Fibroblast of lung (primary cell): ENCODE data around the gene MYL6. TPM values are rescaled to one million over a fixed set of nuclear protein-coding genes. Genes with fewer than 3 reads are reported as not detected.

Experiments
- DNase-seq, 2 donors: peaks; one replicate each; pipeline versions ENCODE4 v3.0.0 to v3.0.0-alpha.2; 2010; ENCODE audit warnings: low read depth in 2 of 2
- H2AFZ ChIP-seq: 2 replicates; pipeline ENCODE4 v1.5.1; 2012; ENCODE audit warnings: low read length, control low read depth, inconsistent platforms
- H3K27ac ChIP-seq: 2 replicates; pipeline ENCODE4 v1.5.1; 2011; ENCODE audit warnings: low read length, control low read depth; ENCODE audit not compliant: insufficient read depth
- H3K27me3 ChIP-seq: 2 replicates; pipeline ENCODE4 v1.5.1; 2011; ENCODE audit warnings: mild to moderate bottlenecking, low read length; ENCODE audit not compliant: control insufficient read depth, insufficient read depth
- H3K36me3 ChIP-seq: 2 replicates; pipeline ENCODE4 v1.5.1; 2011; ENCODE audit warnings: low read length; ENCODE audit not compliant: control insufficient read depth, insufficient read depth
- H3K4me1 ChIP-seq: 2 replicates; pipeline ENCODE4 v1.5.1; 2011; ENCODE audit warnings: low read length; ENCODE audit not compliant: control insufficient read depth, insufficient read depth; ENCODE audit errors: extremely low read depth
- H3K4me2 ChIP-seq: 2 replicates; pipeline ENCODE4 v1.5.1; 2011; ENCODE audit warnings: low read length, control low read depth; ENCODE audit not compliant: insufficient read depth; ENCODE audit errors: extremely low read depth
- H3K4me3 ChIP-seq, 4 experiments: fragments of 200-600 bp in 1 of 4; sonication (generic) in 1 of 4; replicated peaks in 1 of 4; 2 replicates each; pipeline ENCODE4 v1.5.1; 2011 to 2016; ENCODE audit warnings: low read length in 4 of 4, low read depth in 3 of 4, mild to moderate bottlenecking in 3 of 4, control low read depth in 2 of 4, inconsistent platforms in 1 of 4, mixed read lengths in 1 of 4; ENCODE audit not compliant: insufficient read depth in 1 of 4; ENCODE audit errors: control extremely low read depth in 1 of 4
- H3K79me2 ChIP-seq: 2 replicates; pipeline ENCODE4 v1.5.1; 2012; ENCODE audit warnings: mild to moderate bottlenecking, low read length, inconsistent platforms; ENCODE audit not compliant: control insufficient read depth, insufficient read depth
- H3K9ac ChIP-seq: 2 replicates; pipeline ENCODE4 v1.5.1; 2011; ENCODE audit warnings: mild to moderate bottlenecking, low read length, control low read depth; ENCODE audit not compliant: insufficient read depth
- H3K9me3 ChIP-seq: 2 replicates; pipeline ENCODE4 v1.5.1; 2012; ENCODE audit warnings: low read depth, low read length; ENCODE audit not compliant: control insufficient read depth, insufficient read depth
- H4K20me1 ChIP-seq: 2 replicates; pipeline ENCODE4 v1.5.1; 2011; ENCODE audit warnings: low read length; ENCODE audit not compliant: control insufficient read depth, insufficient read depth; ENCODE audit errors: extremely low read depth
- EZH2 ChIP-seq: IDR thresholded peaks from 2 replicates; pipeline ENCODE4 v1.5.1; 2012; ENCODE audit warnings: low read length, control low read depth, mild to moderate bottlenecking; ENCODE audit errors: missing control alignments
- polyA plus RNA-seq, 2 donors: library from polyadenylated mRNA; depleted of rRNA in 1 of 2; stranded (reverse) in 1 of 2; unstranded in 1 of 2; fragments of >200 nt; gene quantifications; 2 replicates each; pipeline ENCODE4 v1.2.1, GENCODE V29; 2011 to 2012; ENCODE audit warnings: missing spikeins in 1 of 2
- total RNA-seq: library from RNA; depleted of rRNA; stranded (reverse); fragments of >200 nt; gene quantifications from 2 replicates; pipeline ENCODE4 v1.2.1, GENCODE V29; 2014
- TF ChIP-seq, protein P1 (sequence below), 2 donors: IDR thresholded peaks in 1 of 2; conservative IDR thresholded peaks in 1 of 2; 1 replicate in 1 of 2; 2 replicates in 1 of 2; pipeline ENCODE4 v1.5.1; 2011 to 2012; ENCODE audit warnings: low read length in 2 of 2, control low read depth in 1 of 2, inconsistent platforms in 1 of 2, low read depth in 1 of 2, mild to moderate bottlenecking in 1 of 2

MYL6 gene
- total and polyA plus RNA-seq, 2 donors (not counting 1 experiment from before 2014, with no cell fraction given), result 1,517 to 7,941 TPM

- H3K4me3 ChIP-seq, result peak overlapping the region; percentile 53 to 97 (median 74)
- TF ChIP-seq, protein P1, sequence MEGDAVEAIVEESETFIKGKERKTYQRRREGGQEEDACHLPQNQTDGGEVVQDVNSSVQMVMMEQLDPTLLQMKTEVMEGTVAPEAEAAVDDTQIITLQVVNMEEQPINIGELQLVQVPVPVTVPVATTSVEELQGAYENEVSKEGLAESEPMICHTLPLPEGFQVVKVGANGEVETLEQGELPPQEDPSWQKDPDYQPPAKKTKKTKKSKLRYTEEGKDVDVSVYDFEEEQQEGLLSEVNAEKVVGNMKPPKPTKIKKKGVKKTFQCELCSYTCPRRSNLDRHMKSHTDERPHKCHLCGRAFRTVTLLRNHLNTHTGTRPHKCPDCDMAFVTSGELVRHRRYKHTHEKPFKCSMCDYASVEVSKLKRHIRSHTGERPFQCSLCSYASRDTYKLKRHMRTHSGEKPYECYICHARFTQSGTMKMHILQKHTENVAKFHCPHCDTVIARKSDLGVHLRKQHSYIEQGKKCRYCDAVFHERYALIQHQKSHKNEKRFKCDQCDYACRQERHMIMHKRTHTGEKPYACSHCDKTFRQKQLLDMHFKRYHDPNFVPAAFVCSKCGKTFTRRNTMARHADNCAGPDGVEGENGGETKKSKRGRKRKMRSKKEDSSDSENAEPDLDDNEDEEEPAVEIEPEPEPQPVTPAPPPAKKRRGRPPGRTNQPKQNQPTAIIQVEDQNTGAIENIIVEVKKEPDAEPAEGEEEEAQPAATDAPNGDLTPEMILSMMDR (conservative IDR thresholded peaks at IDR 0.05 in 1 of 2, IDR thresholded peaks at IDR 0.05 in 1 of 2; ENCODE audit: low read depth in 1 of 2, low read length in 2 of 2), result no peak
- TF ChIP-seq EZH2, result no peak
- H3K27me3 ChIP-seq, result no peaks in the 10 kb centered on the region
- H3K9me3 ChIP-seq, result no peaks in the 10 kb centered on the region
- H3K9ac ChIP-seq, result peak overlapping the region; percentile 88
- peaks cover 1% of the 10 kb centered on the region for H4K20me1 ChIP-seq
- H2AFZ ChIP-seq, result no peak overlapping the region
- DNase-seq, result peak in 1 of 2 donors; percentile 37
- H3K79me2 ChIP-seq, result peaks cover 39% of the 10 kb centered on the region
- peaks cover 14% of the 10 kb centered on the region for H3K4me1 ChIP-seq
- H3K36me3 ChIP-seq, result peaks cover 28% of the 10 kb centered on the region
- peak overlapping the region; percentile 95 for H3K27ac ChIP-seq
- H3K4me2 ChIP-seq, result peak overlapping the region; percentile 90
Observed at GRCh38 chr12:56160193-56160763, 2.1 kb downstream of the MYL6 start.

GRCh38 chr12:56160894-56161689 lies 2.9 kb downstream of the MYL6 start:
- Histone ChIP-seq H3K79me2 (peaks cover 39% of the 10 kb centered on the region), H2AFZ (no peak overlapping the region), H3K4me3 (peak overlapping the region; percentile 53 to 97 (median 74)), H3K36me3 (peaks cover 34% of the 10 kb centered on the region), H3K27me3 (no peaks in the 10 kb centered on the region), H3K9ac (peak overlapping the region; percentile 21), H3K4me1 (peaks cover 14% of the 10 kb centered on the region), H4K20me1 (peaks cover 1% of the 10 kb centered on the region), H3K27ac (peak overlapping the region; percentile 95), H3K9me3 (no peaks in the 10 kb centered on the region), H3K4me2 (peak overlapping the region; percentile 90)
- DNase-seq, result no peak
- TF ChIP-seq EZH2, result no peak
- TF ChIP-seq, protein P1 (conservative IDR thresholded peaks at IDR 0.05 in 1 of 2, IDR thresholded peaks at IDR 0.05 in 1 of 2; ENCODE audit: low read depth in 1 of 2, low read length in 2 of 2), result no peak

DNA sequence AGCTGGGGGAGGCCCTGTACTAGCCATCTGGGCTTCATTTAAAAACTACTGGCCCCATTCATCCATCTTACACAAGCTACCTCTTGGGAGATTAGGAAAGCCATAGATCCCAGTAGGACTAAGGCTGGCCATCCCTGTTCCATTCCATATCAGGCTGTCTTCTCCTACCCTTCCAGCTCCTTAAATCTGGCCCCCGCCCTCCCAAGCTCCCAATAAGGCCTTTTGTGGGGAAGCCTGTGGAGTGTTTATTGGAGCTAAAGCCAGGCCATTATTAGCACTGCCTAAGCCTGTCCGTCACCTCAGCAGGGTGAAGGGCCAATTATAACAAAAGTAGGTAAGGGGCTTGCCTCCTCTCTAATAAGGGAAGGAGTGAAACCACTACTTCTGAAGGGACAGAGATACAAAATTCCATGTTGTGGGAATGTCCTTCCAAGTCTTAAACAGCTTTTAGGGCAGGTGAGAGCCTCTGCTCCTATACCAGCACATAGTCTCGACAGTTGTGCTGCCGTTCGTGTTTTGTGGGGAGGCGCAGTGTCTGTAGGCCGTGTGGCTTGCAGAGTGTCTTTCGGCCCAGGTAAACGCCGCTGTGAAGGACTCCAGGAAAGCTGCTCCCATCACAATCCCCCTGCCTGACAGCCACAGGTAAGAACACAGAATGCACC lies 3.7 kb downstream of the MYL6 start:
- peak in 1 of 2 donors; percentile 4 for DNase-seq
- H3K9me3 ChIP-seq, result no peaks in the 10 kb centered on the region
- TF ChIP-seq EZH2, result no peak
- TF ChIP-seq, protein P1 (conservative IDR thresholded peaks at IDR 0.05 in 1 of 2, IDR thresholded peaks at IDR 0.05 in 1 of 2; ENCODE audit: low read depth in 1 of 2, low read length in 2 of 2), result no peak
- peaks cover 34% of the 10 kb centered on the region for H3K36me3 ChIP-seq
- H3K4me2 ChIP-seq, result peak overlapping the region; percentile 90
- H3K4me1 ChIP-seq, result peaks cover 14% of the 10 kb centered on the region
- H3K79me2 ChIP-seq, result peaks cover 39% of the 10 kb centered on the region
- H2AFZ ChIP-seq, result no peak overlapping the region
- H3K27ac ChIP-seq, result no peak overlapping the region
- H3K9ac ChIP-seq, result no peak overlapping the region
- H3K4me3 ChIP-seq, result peak overlapping the region in 2 of 4 experiments; percentile 67 to 81
- H4K20me1 ChIP-seq, result peaks cover 1% of the 10 kb centered on the region
- no peaks in the 10 kb centered on the region for H3K27me3 ChIP-seq
